AG04449 (cell line): ENCODE measurements around the gene LARGE2.

Experiments used
- CTCF ChIA-PET: fragments of 350-600 bp; formaldehyde crosslinking; extraction: SDS; loops from one replicate; lab custom pipeline; 2021; ENCODE audit warnings: antibody characterized with exemption; lab: Yijun Ruan, JAX
- POLR2A ChIA-PET: fragments of 400-600, 350-600 bp; formaldehyde crosslinking; extraction: SDS; loops from one replicate; lab custom pipeline; 2020; ENCODE audit warnings: antibody characterized with exemption, inconsistent platforms; lab: Yijun Ruan, JAX
- DNase-seq: peaks from one replicate; pipeline ENCODE4 v3.0.0-alpha.2; 2010; ENCODE audit warnings: low read depth, low spot score
- H3K4me3 ChIP-seq: 2 replicates; pipeline ENCODE4 v1.5.1; 2011; ENCODE audit warnings: low read depth, mild to moderate bottlenecking, control low read depth, low read length
- TF ChIP-seq, protein P1 (sequence below): IDR thresholded peaks from one replicate; pipeline ENCODE4 v1.5.1; 2011; ENCODE audit warnings: mild to moderate bottlenecking, moderate library complexity, low read length, control low read depth, inconsistent platforms; ENCODE audit not compliant: insufficient read depth; ENCODE audit errors: missing control alignments

Gene LARGE2

DNA sequence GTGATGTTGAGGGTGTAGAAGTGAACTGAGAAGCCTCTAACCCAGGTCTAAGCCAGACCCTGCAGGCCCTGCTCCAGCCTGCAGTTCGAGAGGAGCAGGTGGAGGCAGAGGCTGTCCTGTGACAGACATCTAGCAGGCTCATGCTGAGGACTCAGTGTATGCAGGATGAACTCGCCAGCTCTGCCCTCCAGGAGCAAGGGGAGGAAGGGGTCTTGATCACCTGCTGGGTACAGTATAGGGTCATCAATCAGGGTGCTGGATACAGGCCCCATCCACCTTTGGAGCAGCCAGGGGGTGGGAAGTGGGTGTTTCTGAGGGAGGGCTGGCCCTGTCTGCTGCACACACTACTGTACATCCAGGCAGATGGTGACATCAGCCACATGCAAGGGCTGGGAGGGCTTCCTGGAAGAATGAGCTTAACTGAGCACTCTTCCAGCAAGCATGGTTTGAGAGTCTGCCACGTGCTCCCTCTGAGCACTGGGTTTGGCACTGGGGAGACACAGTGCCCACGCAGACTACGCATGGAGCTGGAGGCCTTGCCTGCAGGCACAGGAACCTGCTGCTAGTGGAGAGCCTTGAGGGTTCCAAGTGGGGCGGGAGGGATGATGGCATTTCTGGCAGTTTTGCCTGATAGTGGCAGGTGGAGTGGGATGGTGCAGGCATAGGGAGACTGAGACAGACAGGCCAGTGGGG is 27.8 kb upstream of the LARGE2 start:
- no peak overlapping the region for H3K4me3 ChIP-seq
- TF ChIP-seq, protein P1, sequence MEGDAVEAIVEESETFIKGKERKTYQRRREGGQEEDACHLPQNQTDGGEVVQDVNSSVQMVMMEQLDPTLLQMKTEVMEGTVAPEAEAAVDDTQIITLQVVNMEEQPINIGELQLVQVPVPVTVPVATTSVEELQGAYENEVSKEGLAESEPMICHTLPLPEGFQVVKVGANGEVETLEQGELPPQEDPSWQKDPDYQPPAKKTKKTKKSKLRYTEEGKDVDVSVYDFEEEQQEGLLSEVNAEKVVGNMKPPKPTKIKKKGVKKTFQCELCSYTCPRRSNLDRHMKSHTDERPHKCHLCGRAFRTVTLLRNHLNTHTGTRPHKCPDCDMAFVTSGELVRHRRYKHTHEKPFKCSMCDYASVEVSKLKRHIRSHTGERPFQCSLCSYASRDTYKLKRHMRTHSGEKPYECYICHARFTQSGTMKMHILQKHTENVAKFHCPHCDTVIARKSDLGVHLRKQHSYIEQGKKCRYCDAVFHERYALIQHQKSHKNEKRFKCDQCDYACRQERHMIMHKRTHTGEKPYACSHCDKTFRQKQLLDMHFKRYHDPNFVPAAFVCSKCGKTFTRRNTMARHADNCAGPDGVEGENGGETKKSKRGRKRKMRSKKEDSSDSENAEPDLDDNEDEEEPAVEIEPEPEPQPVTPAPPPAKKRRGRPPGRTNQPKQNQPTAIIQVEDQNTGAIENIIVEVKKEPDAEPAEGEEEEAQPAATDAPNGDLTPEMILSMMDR: no peak
- POLR2A ChIA-PET: no interaction called here
- DNase-seq: no peak
- CTCF ChIA-PET: interaction anchor here (0.7 to 1.6 kb wide), 3 partner anchors 21 to 112 kb away, joined by 3 to 6 read pairs (median 5); no protein-coding TSS in a partner anchor

DNA sequence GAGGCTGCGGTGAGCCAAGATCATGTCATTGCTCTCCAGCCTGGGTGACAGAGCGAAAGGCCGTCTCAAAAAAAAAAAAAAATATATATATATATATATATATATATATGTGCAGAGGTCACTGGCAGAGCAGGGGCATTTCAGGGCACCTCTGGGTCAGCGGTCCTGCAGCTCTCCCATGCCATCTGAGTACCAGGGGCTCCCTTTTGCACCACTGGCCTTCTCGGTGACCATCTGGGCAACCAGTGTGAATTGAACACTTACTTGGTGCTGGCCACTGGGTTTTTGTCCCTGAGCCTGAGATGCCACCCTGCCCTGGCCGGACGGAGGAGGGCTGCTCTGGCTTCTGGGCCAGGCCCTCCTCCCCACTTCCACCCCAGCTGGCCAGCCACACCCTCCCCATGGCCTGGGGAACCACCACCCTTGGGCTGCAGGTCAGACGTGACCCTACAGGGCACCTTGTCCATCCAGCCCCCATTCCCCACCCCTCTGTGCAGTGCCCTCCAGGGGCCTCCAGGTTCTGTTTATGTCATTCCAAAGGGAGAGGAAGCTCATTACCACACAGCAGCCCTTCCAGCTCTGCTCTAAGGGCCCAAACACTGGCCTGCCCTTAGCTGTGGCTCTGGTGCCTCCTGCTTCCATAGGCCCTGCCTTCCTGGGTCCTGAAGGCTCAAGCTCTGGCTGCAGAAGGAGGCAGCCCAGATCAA is 26.8 kb upstream of the LARGE2 start:
- POLR2A ChIA-PET: no interaction called here

DNA sequence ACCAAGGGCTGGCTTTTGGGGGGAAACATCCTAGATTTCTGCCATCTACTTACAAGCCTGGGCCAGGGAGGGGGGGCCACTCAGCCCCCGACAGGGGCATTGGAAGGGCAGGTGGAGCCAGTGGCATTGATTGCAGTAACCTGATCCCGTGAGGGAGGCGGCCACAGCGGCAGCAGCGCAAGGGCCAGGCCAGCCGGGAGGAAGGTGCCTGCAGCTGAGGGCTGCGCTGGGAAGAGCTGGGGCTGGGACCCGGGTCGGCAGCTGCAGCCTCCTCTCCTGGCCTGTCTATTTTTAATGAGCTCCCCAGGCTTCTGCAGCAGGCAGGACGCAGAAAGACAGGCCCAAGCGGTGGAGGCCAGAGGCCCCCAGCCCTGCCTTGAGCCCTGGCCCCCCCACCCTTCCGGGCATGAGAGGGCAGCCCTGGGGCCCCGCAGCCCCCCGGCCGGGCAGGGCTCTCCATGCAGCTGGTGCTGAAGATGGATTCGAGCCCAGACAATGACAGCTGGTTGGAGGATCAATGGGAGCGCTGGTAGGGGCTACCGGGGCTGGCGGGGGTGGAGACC is 26.0 kb upstream of the LARGE2 start:
- H3K4me3 ChIP-seq: no peak overlapping the region
- DNase-seq: no peak
- TF ChIP-seq, protein P1: no peak
- ChIA-PET POLR2A (no interaction called here), CTCF (interaction anchor here (1.8 to 4.2 kb wide), 2 partner anchors 24 to 54 kb away, joined by 5 to 19 read pairs; no protein-coding TSS in a partner anchor)

More for the DNA sequence above, 26.8 kb upstream of the LARGE2 start:
- CTCF ChIA-PET: interaction anchor here (1.1 to 4.2 kb wide), 3 partner anchors 23 to 111 kb away, joined by 5 to 19 read pairs (median 5); no protein-coding TSS in a partner anchor
- H3K4me3 ChIP-seq: no peak overlapping the region
- no peak for DNase-seq
- TF ChIP-seq, protein P1: no peak

DNA sequence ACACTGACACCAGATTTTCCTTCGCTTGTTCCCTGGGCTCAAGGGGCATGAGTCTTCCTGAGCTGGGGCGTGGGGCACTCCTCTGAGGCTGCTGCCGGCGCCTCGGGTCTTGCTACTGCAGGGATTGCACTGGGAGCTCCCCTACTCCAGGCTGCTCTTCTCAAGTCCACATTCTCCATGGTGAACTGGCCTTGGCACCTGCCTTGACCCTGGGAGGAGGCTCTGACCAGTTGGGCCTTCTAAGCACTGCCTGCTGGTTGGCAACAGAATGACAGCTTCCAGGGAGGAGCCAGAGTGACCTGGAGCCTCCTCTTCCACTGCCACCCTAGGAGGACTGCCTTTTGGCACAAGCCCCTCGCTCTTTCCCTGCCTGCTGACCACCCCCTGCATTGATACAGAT is 24.9 kb upstream of the LARGE2 start:
- ChIA-PET POLR2A (interaction anchor here (0.5 kb wide), 1 partner anchor 701 kb away, joined by 4 read pairs; no protein-coding TSS in a partner anchor), CTCF (interaction anchor here (1.8 to 4.2 kb wide), 2 partner anchors 25 to 55 kb away, joined by 5 to 19 read pairs; no protein-coding TSS in a partner anchor)
- no peak overlapping the region for H3K4me3 ChIP-seq
- DNase-seq: no peak
- TF ChIP-seq, protein P1: no peak

DNA sequence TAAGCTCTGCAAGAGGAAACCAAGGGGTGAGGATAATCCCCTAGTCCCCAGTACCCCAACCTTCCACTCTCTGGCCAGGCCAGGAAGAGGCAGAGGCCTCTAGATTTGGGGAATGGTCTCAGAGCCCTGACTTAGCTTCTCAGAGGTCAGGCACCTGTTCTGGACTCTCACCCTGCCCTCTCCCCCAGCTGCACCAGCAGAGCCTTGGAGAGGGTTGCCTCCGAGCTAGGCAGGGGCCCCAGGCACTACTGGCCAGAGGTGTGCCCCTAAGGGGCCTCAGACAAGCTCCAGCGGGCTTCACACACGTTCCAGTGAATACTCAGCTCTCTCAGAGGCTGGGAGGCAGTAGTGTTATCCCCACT is 23.4 kb upstream of the LARGE2 start:
- TF ChIP-seq, protein P1: no peak
- CTCF ChIA-PET: interaction anchor here (0.7 to 4.2 kb wide), 4 partner anchors 20 to 108 kb away, joined by 3 to 19 read pairs (median 5); no protein-coding TSS in a partner anchor
- POLR2A ChIA-PET: no interaction called here

More for the DNA sequence above, 23.4 kb upstream of the LARGE2 start:
- DNase-seq: no peak
- H3K4me3 ChIP-seq: peak overlapping the region; percentile 60
